COLO668 (cell line): Measurements from ENCODE around the gene TBXAS1.

Source experiments
- DNase-seq: peaks from one replicate; lab custom pipeline; 2025; ENCODE audit not compliant: unreplicated experiment; lab: John Stamatoyannopoulos, UW

The TBXAS1 gene

GRCh38 chr7:140039896-140040295 lies 210.8 kb downstream of the TBXAS1 start:
- DNase-seq = no peak

GRCh38 chr7:140041659-140042385 lies 212.8 kb downstream of the TBXAS1 start:
- DNase-seq = no peak

- DNase-seq = no peak
These were observed 213.3 kb downstream of the TBXAS1 start for GRCh38 chr7:140042386-140042670.

GRCh38 chr7:140044251-140044650 lies 215.2 kb downstream of the TBXAS1 start:
- DNase-seq = no peak

GRCh38 chr7:140045697-140046096 lies 216.6 kb downstream of the TBXAS1 start:
- DNase-seq = no peak

- DNase-seq = no peak
These were observed 218.1 kb downstream of the TBXAS1 start for GRCh38 chr7:140047197-140047596.

- DNase-seq = no peak
These were observed 219.1 kb downstream of the TBXAS1 start for GRCh38 chr7:140048138-140048537.

- no peak for DNase-seq
These were observed 219.9 kb downstream of the TBXAS1 start for GRCh38 chr7:140048989-140049338.

- peak; percentile 45 for DNase-seq
These were observed 220.4 kb downstream of the TBXAS1 start for GRCh38 chr7:140049339-140050024.

- DNase-seq = no peak
These were observed 221.0 kb downstream of the TBXAS1 start for GRCh38 chr7:140050100-140050499.

- DNase-seq = no peak
These were observed 222.8 kb downstream of the TBXAS1 start for GRCh38 chr7:140051820-140052219.

- no peak for DNase-seq
These were observed 224.9 kb downstream of the TBXAS1 start for GRCh38 chr7:140053812-140054539.

- no peak for DNase-seq
These were observed 225.7 kb downstream of the TBXAS1 start for GRCh38 chr7:140054751-140055150.

GRCh38 chr7:140055833-140056232 lies 226.8 kb downstream of the TBXAS1 start:
- no peak for DNase-seq

GRCh38 chr7:140056431-140057142 lies 227.5 kb downstream of the TBXAS1 start:
- no peak for DNase-seq

GRCh38 chr7:140057143-140057535 lies 228.1 kb downstream of the TBXAS1 start:
- DNase-seq = no peak

- DNase-seq = no peak
These were observed 229.5 kb downstream of the TBXAS1 start for GRCh38 chr7:140058517-140058916.

GRCh38 chr7:140059273-140060242 lies 230.5 kb downstream of the TBXAS1 start:
- DNase-seq = peak; percentile 48

GRCh38 chr7:140060243-140060630 lies 231.2 kb downstream of the TBXAS1 start:
- DNase-seq = no peak

GRCh38 chr7:140060788-140061606 lies 231.9 kb downstream of the TBXAS1 start:
- peak; percentile 35 for DNase-seq
